Measurements from ENCODE around the gene PANK1. TPM values are rescaled to one million over a fixed set of nuclear protein-coding genes. Genes with fewer than 3 reads are reported as not detected.

Gene PANK1
- total and polyA plus RNA-seq, 2 donors from 2014 or later: 5.4 to 31.3 TPM

GRCh38 chr10:89651205-89651915 lies 6.3 kb upstream of the PANK1 start:
- FAIRE-seq (no peak), DNase-seq (no peak)
- no peak overlapping the region for H3K4me3 ChIP-seq (ENCODE audit: low read length in 3 of 3)
- TF ChIP-seq CTCF (IDR thresholded peaks at IDR 0.05; ENCODE audit: borderline replicate concordance, extremely low read depth, insufficient read depth): no peak
- H3K4me1 ChIP-seq (ENCODE audit: control insufficient read depth in 2 of 3, insufficient read depth in 2 of 3, low read depth in 1 of 3, low read length in 3 of 3): peaks cover under 1 to 5% (median 2%) of the 10 kb centered on the region in 3 donors
- no peaks in the 10 kb centered on the region for H3K27me3 ChIP-seq (ENCODE audit: control insufficient read depth, insufficient read depth, low read length)
- H3K36me3 ChIP-seq (ENCODE audit: control insufficient read depth in 2 of 3, insufficient read depth in 3 of 3, low read length in 3 of 3): no peaks in the 10 kb centered on the region
- H3K9ac ChIP-seq (ENCODE audit: low read length in 3 of 3): no peak overlapping the region
- H3K27ac ChIP-seq (ENCODE audit: low read depth in 2 of 2, low read length in 2 of 2): no peak overlapping the region
- H3K9me3 ChIP-seq (ENCODE audit: control insufficient read depth in 2 of 3, insufficient read depth in 1 of 3, low read length in 3 of 3): no peaks in the 10 kb centered on the region
- intact Hi-C loops (cut with DNase I): no loop called here

GRCh38 chr10:89649051-89649450 lies 4.0 kb upstream of the PANK1 start:
- no peaks in the 10 kb centered on the region for H3K36me3 ChIP-seq (ENCODE audit: control insufficient read depth in 2 of 3, insufficient read depth in 3 of 3, low read length in 3 of 3)
- H3K9ac ChIP-seq (ENCODE audit: low read length in 3 of 3): no peak overlapping the region
- TF ChIP-seq CTCF (IDR thresholded peaks at IDR 0.05; ENCODE audit: borderline replicate concordance, extremely low read depth, insufficient read depth): no peak
- H3K27me3 ChIP-seq (ENCODE audit: control insufficient read depth, insufficient read depth, low read length): no peaks in the 10 kb centered on the region
- H3K4me3 ChIP-seq (ENCODE audit: low read length in 3 of 3): no peak overlapping the region
- DNase-seq: no peak
- H3K27ac ChIP-seq (ENCODE audit: low read depth in 2 of 2, low read length in 2 of 2): no peak overlapping the region
- no peaks in the 10 kb centered on the region for H3K9me3 ChIP-seq (ENCODE audit: control insufficient read depth in 2 of 3, insufficient read depth in 1 of 3, low read length in 3 of 3)
- peaks cover 8 to 14% (median 9%) of the 10 kb centered on the region in 3 donors for H3K4me1 ChIP-seq (ENCODE audit: control insufficient read depth in 2 of 3, insufficient read depth in 2 of 3, low read depth in 1 of 3, low read length in 3 of 3)
- no peak for FAIRE-seq
- intact Hi-C loops (cut with DNase I): no loop called here

- no peaks in the 10 kb centered on the region for H3K9me3 ChIP-seq (ENCODE audit: control insufficient read depth in 2 of 3, insufficient read depth in 1 of 3, low read length in 3 of 3)
- H3K36me3 ChIP-seq (ENCODE audit: control insufficient read depth in 2 of 3, insufficient read depth in 3 of 3, low read length in 3 of 3): no peaks in the 10 kb centered on the region
- DNase-seq: no peak
- no peak for FAIRE-seq
- no peak for TF ChIP-seq CTCF (IDR thresholded peaks at IDR 0.05; ENCODE audit: borderline replicate concordance, extremely low read depth, insufficient read depth)
- H3K9ac ChIP-seq (ENCODE audit: low read length in 3 of 3): no peak overlapping the region
- intact Hi-C loops (cut with DNase I): no loop called here
- H3K27ac ChIP-seq (ENCODE audit: low read depth in 2 of 2, low read length in 2 of 2): no peak overlapping the region
- H3K4me1 ChIP-seq (ENCODE audit: control insufficient read depth in 2 of 3, insufficient read depth in 2 of 3, low read depth in 1 of 3, low read length in 3 of 3): peaks cover 8 to 17% (median 9%) of the 10 kb centered on the region in 3 donors
- no peaks in the 10 kb centered on the region for H3K27me3 ChIP-seq (ENCODE audit: control insufficient read depth, insufficient read depth, low read length)
- H3K4me3 ChIP-seq (ENCODE audit: low read length in 3 of 3): no peak overlapping the region
These were observed 3.0 kb upstream of the PANK1 start for GRCh38 chr10:89648074-89648473.

All from kidney (tissue), 14 donors.